ENCODE results near the gene UGT1A3.
A peak's percentile ranks its signal among the peaks of the same experiment; 100 is the strongest.

UGT1A3 gene

GRCh38 chr2:233758141-233758540 lies 29.3 kb downstream of the UGT1A3 start:
- DNase-seq (ENCODE audit: low read depth): no peak

- DNase-seq (ENCODE audit: low read depth): no peak
These were observed 30.0 kb downstream of the UGT1A3 start for GRCh38 chr2:233758849-233759248.

DNA sequence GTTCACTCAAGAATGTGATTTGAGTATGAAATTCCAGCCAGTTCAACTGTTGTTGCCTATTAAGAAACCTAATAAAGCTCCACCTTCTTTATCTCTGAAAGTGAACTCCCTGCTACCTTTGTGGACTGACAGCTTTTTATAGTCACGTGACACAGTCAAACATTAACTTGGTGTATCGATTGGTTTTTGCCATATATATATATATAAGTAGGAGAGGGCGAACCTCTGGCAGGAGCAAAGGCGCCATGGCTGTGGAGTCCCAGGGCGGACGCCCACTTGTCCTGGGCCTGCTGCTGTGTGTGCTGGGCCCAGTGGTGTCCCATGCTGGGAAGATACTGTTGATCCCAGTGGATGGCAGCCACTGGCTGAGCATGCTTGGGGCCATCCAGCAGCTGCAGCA lies 31.2 kb downstream of the UGT1A3 start, which contains the start of gene UGT1A1:
UGT1A1 (plus strand) TSS at position 228 of the 400 bp plus-strand sequence; CDS start at position 246, 18 bp downstream.
- no peak for DNase-seq (ENCODE audit: low read depth)

GRCh38 chr2:233761040-233761769 lies 32.4 kb downstream of the UGT1A3 start:
- DNase-seq (ENCODE audit: low read depth): no peak

- peak; percentile 41 for DNase-seq (ENCODE audit: low read depth)
These were observed 35.4 kb downstream of the UGT1A3 start for GRCh38 chr2:233764264-233764663.

GRCh38 chr2:233764761-233765160 lies 35.9 kb downstream of the UGT1A3 start:
- DNase-seq (ENCODE audit: low read depth): no peak

DNA sequence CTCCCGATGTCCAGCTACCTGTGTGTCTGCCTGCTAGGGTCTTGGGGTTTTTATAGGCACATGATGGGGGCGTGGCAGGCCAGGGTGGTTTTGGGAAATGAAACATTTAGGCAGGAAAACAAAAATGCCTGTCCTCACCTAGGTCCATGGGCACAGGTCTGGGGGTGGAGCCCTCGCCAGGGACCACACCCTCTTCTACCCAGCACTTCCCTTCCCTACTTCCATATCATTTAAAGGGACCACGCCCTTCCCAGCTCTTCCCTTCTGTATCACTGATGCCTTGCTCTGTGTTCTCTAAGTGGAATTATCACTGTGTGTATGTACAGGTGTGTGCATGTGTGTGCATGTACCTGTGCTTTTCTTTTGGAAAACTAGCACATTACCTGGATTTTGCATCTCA lies 37.6 kb downstream of the UGT1A3 start:
- DNase-seq (ENCODE audit: low read depth): no peak

- DNase-seq (ENCODE audit: low read depth): no peak
These were observed 39.2 kb downstream of the UGT1A3 start for GRCh38 chr2:233768076-233768475.

- DNase-seq (ENCODE audit: low read depth): no peak
These were observed 40.4 kb downstream of the UGT1A3 start for GRCh38 chr2:233769260-233769659.

DNA sequence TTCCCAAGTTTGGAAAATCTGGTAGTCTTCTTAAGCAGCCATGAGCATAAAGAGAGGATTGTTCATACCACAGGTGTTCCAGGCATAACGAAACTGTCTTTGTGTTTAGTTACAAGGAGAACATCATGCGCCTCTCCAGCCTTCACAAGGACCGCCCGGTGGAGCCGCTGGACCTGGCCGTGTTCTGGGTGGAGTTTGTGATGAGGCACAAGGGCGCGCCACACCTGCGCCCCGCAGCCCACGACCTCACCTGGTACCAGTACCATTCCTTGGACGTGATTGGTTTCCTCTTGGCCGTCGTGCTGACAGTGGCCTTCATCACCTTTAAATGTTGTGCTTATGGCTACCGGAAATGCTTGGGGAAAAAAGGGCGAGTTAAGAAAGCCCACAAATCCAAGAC lies 43.3 kb downstream of the UGT1A3 start:
- DNase-seq (ENCODE audit: low read depth): no peak

GRCh38 chr2:233772583-233772982 lies 43.7 kb downstream of the UGT1A3 start:
- no peak for DNase-seq (ENCODE audit: low read depth)

- no peak for DNase-seq (ENCODE audit: low read depth)
These were observed 45.0 kb downstream of the UGT1A3 start for GRCh38 chr2:233773854-233774253.

GRCh38 chr2:233775414-233775813 lies 46.6 kb downstream of the UGT1A3 start:
- no peak for DNase-seq (ENCODE audit: low read depth)

- DNase-seq (ENCODE audit: low read depth): no peak
These were observed 49.2 kb downstream of the UGT1A3 start, which contains the start of gene MROH2A for GRCh38 chr2:233778030-233778429. Gene MROH2A (plus strand): TSS chr2:233778330. CDS start chr2:233779359, 1,029 bp downstream.

DNA sequence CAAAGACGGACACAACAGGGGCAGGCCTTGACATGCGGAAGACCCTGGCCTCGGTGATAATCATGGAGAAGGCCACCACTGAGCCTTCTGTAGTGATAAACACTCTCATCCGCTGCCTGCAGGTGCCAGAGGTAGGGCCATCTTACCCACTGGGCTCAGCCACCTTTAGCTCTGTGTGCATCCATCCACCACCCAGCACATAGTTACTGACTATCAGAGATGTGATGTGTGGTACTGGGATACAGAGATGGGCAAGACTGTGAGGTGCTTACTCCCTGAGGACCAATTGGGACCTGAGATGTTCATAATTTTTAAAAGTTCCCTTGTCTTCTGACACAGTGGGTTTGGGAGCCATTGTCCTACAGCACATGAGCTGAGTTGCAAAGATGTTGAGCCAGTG lies 50.9 kb downstream of the UGT1A3 start:
- no peak for DNase-seq (ENCODE audit: low read depth)

DNA sequence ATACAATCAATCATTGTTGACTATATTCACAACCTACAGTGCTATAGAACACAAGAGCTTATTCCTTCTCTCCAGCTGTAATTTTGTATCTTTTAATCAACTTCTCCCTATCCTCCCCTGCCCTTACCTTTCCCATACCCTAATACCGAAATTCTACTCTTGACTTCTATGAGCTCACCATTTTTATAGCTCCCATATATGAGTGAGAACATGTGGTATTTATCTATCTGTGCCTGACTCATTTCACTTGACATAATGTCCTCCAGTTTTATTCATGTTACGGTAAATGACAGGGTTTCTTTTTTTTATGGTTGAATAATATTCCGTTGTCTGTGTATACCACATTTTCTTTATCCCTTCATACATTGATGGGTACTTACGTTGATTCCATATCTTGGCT lies 51.9 kb downstream of the UGT1A3 start:
- DNase-seq (ENCODE audit: low read depth): no peak

GRCh38 chr2:233789554-233789953 lies 60.7 kb downstream of the UGT1A3 start:
- DNase-seq (ENCODE audit: low read depth): no peak

GRCh38 chr2:233791151-233791882 lies 62.5 kb downstream of the UGT1A3 start:
- no peak for DNase-seq (ENCODE audit: low read depth)

DNA sequence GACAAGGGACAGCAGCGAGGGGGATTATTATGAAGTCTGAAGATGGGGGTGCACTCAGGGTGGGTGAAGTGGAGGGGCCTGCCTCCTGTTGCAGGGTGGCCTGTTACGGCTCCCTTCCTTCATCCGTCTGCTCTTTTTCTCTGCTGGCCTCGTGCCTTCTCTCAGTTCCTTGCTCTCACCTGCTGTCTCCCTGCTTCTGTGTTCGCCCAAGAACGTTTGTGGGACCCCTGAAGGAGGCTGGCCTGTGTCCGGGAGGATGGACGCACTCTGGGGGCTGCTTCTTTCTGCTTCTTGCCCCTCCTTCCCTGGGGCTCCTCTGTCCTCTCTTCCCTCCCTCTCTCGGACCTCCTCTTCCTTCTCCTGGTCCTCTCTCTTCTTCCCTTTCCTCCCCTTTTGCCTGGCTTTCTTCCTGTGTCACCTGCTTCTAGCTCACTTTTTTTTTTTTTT lies 63.1 kb downstream of the UGT1A3 start:
- no peak for DNase-seq (ENCODE audit: low read depth)

DNA sequence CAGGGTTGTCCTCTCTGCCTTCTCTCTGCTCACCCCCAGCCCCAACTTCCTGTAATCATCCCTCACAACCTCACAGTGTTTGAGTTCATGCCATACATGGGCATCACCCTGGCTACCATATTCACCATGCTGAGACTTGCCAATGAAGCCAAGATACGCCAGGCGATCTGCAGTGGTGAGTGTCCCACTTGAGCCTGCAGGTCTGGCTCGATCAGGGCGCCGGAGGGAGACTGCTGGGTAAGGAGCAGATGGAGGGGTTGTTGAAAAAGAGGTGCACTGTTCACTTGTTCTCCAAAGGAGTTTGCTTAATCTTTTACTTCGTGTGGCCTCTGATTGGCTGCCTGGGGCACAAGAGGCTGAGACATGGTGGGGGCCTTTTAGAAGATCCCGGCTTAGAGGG lies 63.9 kb downstream of the UGT1A3 start:
- DNase-seq (ENCODE audit: low read depth): no peak

- no peak for DNase-seq (ENCODE audit: low read depth)
These were observed 64.8 kb downstream of the UGT1A3 start for GRCh38 chr2:233793465-233794127.

DNA sequence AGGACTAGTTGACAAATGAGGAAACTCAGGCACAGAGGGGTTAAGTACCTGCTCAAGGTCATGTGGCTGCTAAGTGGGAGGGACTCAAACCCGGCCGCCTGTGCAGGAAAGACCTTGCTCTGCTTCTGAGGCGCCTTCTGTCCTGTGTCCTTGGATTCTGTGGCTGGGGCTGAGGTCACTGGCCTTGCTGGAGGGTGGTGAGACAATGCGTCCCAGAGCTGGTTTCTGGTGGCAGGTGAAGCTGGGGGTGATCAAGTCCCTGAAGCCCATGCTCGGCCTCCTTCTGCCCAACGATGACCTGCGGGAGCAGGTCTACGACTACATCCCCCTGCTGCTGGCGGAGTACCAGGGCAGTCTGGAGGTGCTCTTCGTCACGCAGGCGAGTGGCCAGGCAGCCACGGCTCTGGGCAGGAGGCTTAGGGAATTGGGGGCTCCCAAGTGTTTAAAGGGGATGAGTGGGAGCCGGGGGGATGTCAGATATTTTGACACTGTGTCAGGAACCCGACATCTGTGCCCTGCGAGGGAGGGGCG lies 65.4 kb downstream of the UGT1A3 start:
- DNase-seq (ENCODE audit: low read depth): no peak
